Ishikawa (cell line): ENCODE results near the gene NSD2.

ENCODE experiments used
- CEBPB ChIP-seq: IDR thresholded peaks from 2 replicates; pipeline ENCODE4 v1.6.1; 2012
- CREB1 ChIP-seq: IDR thresholded peaks from 2 replicates; pipeline ENCODE4 v1.6.1; 2012; ENCODE audit warnings: low read depth
- EGR1 ChIP-seq: IDR thresholded peaks from 2 replicates; pipeline ENCODE4 v1.6.1; 2012
- EP300 ChIP-seq: IDR thresholded peaks from 2 replicates; pipeline ENCODE4 v1.6.1; 2012; ENCODE audit warnings: borderline replicate concordance
- FOXM1 ChIP-seq: IDR thresholded peaks from 2 replicates; pipeline ENCODE4 v1.6.1; 2012; ENCODE audit warnings: low read depth, borderline replicate concordance
- MAX ChIP-seq: IDR thresholded peaks from 2 replicates; pipeline ENCODE4 v1.6.1; 2012
- NFIC ChIP-seq: IDR thresholded peaks from 2 replicates; pipeline ENCODE4 v1.6.1; 2012
- RAD21 ChIP-seq: IDR thresholded peaks from 2 replicates; pipeline ENCODE4 v1.6.1; 2012; ENCODE audit warnings: low read depth
- TAF1 ChIP-seq: IDR thresholded peaks from 2 replicates; pipeline ENCODE4 v1.6.1; 2012; ENCODE audit warnings: low read depth, mild to moderate bottlenecking
- TCF12 ChIP-seq: IDR thresholded peaks from 2 replicates; pipeline ENCODE4 v1.6.1; 2012; ENCODE audit warnings: low read depth
- TEAD4 ChIP-seq: IDR thresholded peaks from 2 replicates; pipeline ENCODE4 v1.6.1; 2012
- USF1 ChIP-seq: IDR thresholded peaks from 2 replicates; pipeline ENCODE4 v1.6.1; 2012
- YY1 ChIP-seq: IDR thresholded peaks from 2 replicates; pipeline ENCODE4 v1.6.1; 2012; ENCODE audit warnings: low read depth
- ZBTB7A ChIP-seq: IDR thresholded peaks from 2 replicates; pipeline ENCODE4 v1.6.1; 2012; ENCODE audit warnings: low read depth
- TF ChIP-seq, protein P1 (sequence below): IDR thresholded peaks from 2 replicates; pipeline ENCODE4 v1.6.1; 2012; ENCODE audit warnings: low read depth, mild to moderate bottlenecking

Gene NSD2

DNA sequence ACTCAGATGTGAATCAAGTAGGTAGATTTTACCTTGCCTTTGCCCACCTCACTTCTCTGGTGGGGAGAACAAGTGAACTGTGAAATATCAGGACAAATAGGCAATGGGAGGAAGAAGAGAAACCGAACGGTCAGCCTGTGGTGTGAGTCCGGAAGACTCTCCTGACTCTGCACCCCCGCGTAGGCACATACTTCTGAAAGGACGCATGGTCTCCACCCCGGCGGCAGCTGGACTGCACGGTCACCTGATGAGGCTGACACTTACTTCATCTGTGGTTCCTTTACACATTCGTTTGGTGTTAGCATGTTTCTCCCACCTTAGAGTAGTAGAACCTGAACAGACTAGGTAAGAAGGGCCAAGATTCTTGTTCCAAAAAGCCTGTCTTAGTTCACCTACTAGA, 79.2 kb downstream of the NSD2 start:
- no peak for TF ChIP-seq CEBPB
- no peak for TF ChIP-seq CREB1
- TF ChIP-seq FOXM1: no peak
- TF ChIP-seq RAD21: no peak
- no peak for TF ChIP-seq EGR1
- no peak for TF ChIP-seq EP300
- no peak for TF ChIP-seq ZBTB7A
- no peak for TF ChIP-seq NFIC
- TF ChIP-seq YY1: no peak
- TF ChIP-seq, protein P1, sequence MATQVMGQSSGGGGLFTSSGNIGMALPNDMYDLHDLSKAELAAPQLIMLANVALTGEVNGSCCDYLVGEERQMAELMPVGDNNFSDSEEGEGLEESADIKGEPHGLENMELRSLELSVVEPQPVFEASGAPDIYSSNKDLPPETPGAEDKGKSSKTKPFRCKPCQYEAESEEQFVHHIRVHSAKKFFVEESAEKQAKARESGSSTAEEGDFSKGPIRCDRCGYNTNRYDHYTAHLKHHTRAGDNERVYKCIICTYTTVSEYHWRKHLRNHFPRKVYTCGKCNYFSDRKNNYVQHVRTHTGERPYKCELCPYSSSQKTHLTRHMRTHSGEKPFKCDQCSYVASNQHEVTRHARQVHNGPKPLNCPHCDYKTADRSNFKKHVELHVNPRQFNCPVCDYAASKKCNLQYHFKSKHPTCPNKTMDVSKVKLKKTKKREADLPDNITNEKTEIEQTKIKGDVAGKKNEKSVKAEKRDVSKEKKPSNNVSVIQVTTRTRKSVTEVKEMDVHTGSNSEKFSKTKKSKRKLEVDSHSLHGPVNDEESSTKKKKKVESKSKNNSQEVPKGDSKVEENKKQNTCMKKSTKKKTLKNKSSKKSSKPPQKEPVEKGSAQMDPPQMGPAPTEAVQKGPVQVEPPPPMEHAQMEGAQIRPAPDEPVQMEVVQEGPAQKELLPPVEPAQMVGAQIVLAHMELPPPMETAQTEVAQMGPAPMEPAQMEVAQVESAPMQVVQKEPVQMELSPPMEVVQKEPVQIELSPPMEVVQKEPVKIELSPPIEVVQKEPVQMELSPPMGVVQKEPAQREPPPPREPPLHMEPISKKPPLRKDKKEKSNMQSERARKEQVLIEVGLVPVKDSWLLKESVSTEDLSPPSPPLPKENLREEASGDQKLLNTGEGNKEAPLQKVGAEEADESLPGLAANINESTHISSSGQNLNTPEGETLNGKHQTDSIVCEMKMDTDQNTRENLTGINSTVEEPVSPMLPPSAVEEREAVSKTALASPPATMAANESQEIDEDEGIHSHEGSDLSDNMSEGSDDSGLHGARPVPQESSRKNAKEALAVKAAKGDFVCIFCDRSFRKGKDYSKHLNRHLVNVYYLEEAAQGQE: no peak
- TF ChIP-seq TEAD4: no peak

DNA sequence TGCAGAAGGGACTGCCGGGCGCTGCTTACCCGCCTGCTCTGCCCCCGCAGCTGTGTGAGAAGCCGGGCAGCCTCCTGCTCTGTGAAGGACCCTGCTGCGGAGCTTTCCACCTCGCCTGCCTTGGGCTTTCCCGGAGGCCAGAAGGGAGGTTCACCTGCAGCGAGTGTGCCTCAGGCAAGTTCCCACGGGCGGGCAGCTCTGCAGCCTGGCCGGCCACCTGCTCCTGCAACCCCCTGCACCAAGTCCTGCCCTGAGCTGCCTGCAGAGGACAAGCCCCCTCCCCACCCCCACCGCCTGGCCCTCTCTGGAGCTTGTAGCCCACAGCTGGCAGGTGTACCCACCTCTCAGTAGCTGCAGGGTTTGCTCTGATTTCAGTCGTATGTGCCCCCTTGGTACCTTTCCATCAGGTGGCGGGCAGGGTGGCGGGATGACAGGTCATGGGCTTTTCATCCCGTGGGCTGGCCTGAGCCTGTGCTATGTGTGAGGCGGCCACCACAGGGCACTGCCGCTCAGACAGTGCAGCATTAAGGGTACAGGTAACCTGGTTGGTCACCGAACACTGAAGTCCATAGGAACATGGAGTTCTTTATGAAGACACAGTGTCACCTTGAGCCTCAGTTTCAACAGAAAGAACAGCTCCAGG, 81.0 kb downstream of the NSD2 start:
- no peak for TF ChIP-seq ZBTB7A
- TF ChIP-seq TCF12: no peak
- no peak for TF ChIP-seq TEAD4
- TF ChIP-seq FOXM1: no peak
- no peak for TF ChIP-seq YY1
- TF ChIP-seq, protein P1: no peak
- no peak for TF ChIP-seq CEBPB
- TF ChIP-seq TAF1: no peak
- no peak for TF ChIP-seq RAD21
- no peak for TF ChIP-seq MAX
- no peak for TF ChIP-seq EGR1
- TF ChIP-seq EP300: no peak
- no peak for TF ChIP-seq USF1
- TF ChIP-seq CREB1: no peak
- TF ChIP-seq NFIC: no peak

GRCh38 chr4:1952719-1953118, 81.5 kb downstream of the NSD2 start:
- TF ChIP-seq TCF12 (no peak), CEBPB (no peak), TAF1 (no peak), NFIC (no peak), RAD21 (no peak), FOXM1 (no peak), MAX (no peak)
- TF ChIP-seq, protein P1: no peak

DNA sequence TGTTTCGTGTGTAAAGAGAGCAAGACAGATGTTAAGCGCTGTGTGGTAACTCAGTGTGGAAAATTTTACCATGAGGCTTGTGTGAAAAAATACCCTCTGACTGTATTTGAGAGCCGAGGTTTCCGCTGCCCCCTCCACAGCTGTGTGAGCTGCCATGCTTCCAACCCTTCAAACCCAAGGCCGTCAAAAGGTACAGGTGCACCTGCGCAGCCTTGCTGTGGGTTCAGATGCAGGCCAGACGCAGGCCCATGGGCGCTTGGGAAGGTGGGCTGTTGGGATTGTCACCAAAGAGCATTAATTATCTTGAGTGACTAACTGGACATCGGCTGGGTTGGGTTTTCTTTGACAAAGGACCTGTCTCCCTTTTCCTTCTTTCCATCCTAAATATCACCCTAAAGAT, 82.1 kb downstream of the NSD2 start:
- TF ChIP-seq EGR1 (no peak), TEAD4 (no peak), USF1 (no peak), EP300 (no peak), NFIC (no peak), MAX (no peak), ZBTB7A (no peak), RAD21 (no peak), TAF1 (no peak), CREB1 (no peak), YY1 (no peak), CEBPB (no peak), TCF12 (no peak), FOXM1 (no peak)
- TF ChIP-seq, protein P1: no peak
